Measurements from ENCODE around the gene ASB17.
"Not testable (repeated sequence)": the region's sequence is repeated elsewhere in the genome, so short reads cannot be mapped to it uniquely, and the experiment has no call there.

DNA sequence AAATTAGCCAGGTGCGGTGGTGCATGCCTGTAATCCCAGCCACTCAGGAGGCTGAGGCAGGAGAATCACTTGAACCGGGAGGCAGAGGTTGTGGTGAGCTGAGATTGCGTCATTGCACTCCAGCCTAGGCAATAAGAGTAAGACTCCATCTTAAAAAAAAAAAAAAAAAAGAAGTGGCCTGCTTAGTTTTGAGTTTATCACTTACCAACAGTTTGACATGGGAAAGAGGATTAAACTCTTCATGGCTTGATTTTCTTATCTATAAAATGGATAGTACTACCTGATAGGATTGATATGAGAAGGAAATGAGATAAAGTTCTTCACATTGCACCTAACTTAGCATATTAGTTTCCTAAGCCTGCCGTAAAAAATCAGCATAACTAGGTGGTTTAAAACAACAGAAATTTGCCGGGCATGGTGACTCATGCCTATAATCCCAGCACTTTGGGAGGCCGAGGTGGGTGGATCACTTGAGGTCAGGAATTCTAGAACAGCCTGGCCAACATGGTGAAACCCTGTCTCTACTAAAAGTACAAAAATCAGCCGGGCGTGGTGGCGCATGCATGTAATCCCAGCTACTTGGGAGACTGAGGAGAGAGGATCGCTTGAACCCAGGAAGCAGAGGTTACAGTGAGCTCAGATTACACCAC lies 32.0 kb upstream of the ASB17 start:
- not testable (repeated sequence) for TF ChIP-seq LEF1 (IDR thresholded peaks at IDR 0.05; ENCODE audit: borderline replicate concordance); TARDBP (IDR thresholded peaks at IDR 0.05); FOXK2 (IDR thresholded peaks at IDR 0.05); BHLHE40 (IDR thresholded peaks at IDR 0.05; ENCODE audit: borderline replicate concordance); NFRKB (IDR thresholded peaks at IDR 0.05); FOXA1 (IDR thresholded peaks at IDR 0.05); SP1 (IDR thresholded peaks at IDR 0.05); ELF4 (IDR thresholded peaks at IDR 0.05)
